Placental epithelial cell (primary cell): ENCODE measurements around the gene RHOXF2. TPM values are rescaled to one million over a fixed set of nuclear protein-coding genes. Genes with fewer than 3 reads are reported as not detected.

Source experiments
- total RNA-seq: library from RNA; depleted of rRNA; stranded (reverse); fragments of >200 nt; gene quantifications from 2 replicates; pipeline ENCODE4 v1.2.3, GENCODE V29; 2012

RHOXF2 gene
- total RNA-seq: not detected in 2 replicates

GRCh38 chrX:120158313-120158712 is at the start of gene RHOXF2:
Gene RHOXF2 (plus strand): TSS chrX:120158613. CDS start chrX:120158751, 138 bp downstream.

GRCh38 chrX:120115438-120115963 is 42.9 kb upstream of the RHOXF2 start, which contains the start of gene RHOXF1:
Gene RHOXF1 (minus strand): TSS chrX:120115913. CDS start chrX:120115862, 51 bp downstream.

Other genes with a start within 250 kb of the RHOXF2 start
- 3.9 and 4.3 TPM in 2 replicates for gene NKAP, start 214.9 kb upstream of the RHOXF2 start, total RNA-seq
- gene RHOXF2B, start 80.9 kb upstream of the RHOXF2 start, total RNA-seq: not detected in 2 replicates
- gene RHOXF1, start 42.7 kb upstream of the RHOXF2 start, total RNA-seq: not detected in 2 replicates
- 18.1 and 20.2 TPM in 2 replicates for gene ZBTB33, start 92.2 kb downstream of the RHOXF2 start, total RNA-seq
- under 0.01 and 0.33 TPM in 2 replicates for gene TMEM255A, start 152.8 kb downstream of the RHOXF2 start, total RNA-seq
- 0.11 TPM in 1 of 2 replicates, not detected in the other for gene ATP1B4, start 203.5 kb downstream of the RHOXF2 start, total RNA-seq